Upper lobe of left lung (tissue), 4 donors: ENCODE results near the gene NDUFV3.
A peak's percentile ranks its signal among the peaks of the same experiment; 100 is the strongest.

ENCODE experiments used
- POLR2A ChIP-seq, 4 donors: fragments of 450-650 bp; IDR thresholded peaks; one replicate each; pipeline ENCODE4 v1.5.1; 2016 to 2017; ENCODE audit warnings: antibody characterized with exemption in 4 of 4, mild to moderate bottlenecking in 2 of 4
- POLR2AphosphoS5 ChIP-seq, 2 donors: sonication (generic); formaldehyde crosslinking; IDR thresholded peaks; one replicate each; pipeline ENCODE4 v1.5.1; 2017; ENCODE audit warnings: antibody characterized with exemption in 2 of 2
- TF ChIP-seq, protein P1 (sequence below), 6 experiments: fragments of 450-650 bp in 4 of 6; fragments of 200-600 bp in 2 of 6; sonication (generic) in 2 of 6; IDR thresholded peaks; one replicate each; pipeline ENCODE4 v1.5.1; 2016 to 2019; ENCODE audit warnings: antibody characterized with exemption in 6 of 6

DNA sequence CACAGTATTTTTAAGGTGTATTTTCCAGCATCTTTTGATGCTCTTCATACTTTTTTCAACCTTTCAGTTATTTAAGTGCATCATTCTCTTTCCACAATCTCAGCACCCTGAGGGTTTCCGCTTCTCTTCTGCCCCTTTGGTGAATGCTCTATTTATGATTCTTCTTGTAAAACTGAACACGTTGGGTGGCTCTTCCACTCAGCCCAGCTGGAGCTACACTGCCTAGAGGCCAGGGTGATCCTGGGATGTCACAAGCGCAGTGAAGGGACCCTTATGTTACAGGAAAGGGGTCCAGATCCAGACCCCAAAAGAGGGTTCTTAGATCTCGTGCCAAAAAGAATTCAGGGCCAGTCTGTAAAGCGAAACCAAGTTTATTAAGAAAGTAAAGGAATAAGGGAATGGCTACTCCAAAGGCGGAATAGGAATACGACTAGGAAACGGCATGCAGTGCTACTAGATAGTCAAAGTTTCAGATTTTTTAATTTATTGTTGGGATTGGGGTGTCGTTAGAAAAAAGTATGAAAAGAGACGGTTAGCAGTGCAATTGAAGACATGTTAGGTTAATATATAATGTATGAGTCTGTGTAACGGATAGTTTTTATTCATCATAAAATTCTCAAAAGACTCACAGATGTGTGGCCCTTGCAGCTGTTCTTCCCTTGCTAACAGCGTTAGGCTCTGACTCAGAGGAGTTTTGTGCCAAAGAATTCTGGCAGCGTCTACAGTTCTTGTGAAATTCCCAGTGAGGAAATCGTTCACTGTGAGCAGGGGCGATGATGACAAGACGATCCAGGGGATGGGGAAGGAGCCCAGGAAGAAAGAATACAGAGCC is 46.7 kb downstream of the NDUFV3 start:
- TF ChIP-seq POLR2A (IDR thresholded peaks at IDR 0.05) = no peak
- TF ChIP-seq, protein P1, sequence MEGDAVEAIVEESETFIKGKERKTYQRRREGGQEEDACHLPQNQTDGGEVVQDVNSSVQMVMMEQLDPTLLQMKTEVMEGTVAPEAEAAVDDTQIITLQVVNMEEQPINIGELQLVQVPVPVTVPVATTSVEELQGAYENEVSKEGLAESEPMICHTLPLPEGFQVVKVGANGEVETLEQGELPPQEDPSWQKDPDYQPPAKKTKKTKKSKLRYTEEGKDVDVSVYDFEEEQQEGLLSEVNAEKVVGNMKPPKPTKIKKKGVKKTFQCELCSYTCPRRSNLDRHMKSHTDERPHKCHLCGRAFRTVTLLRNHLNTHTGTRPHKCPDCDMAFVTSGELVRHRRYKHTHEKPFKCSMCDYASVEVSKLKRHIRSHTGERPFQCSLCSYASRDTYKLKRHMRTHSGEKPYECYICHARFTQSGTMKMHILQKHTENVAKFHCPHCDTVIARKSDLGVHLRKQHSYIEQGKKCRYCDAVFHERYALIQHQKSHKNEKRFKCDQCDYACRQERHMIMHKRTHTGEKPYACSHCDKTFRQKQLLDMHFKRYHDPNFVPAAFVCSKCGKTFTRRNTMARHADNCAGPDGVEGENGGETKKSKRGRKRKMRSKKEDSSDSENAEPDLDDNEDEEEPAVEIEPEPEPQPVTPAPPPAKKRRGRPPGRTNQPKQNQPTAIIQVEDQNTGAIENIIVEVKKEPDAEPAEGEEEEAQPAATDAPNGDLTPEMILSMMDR (IDR thresholded peaks at IDR 0.05) = no peak
- TF ChIP-seq POLR2AphosphoS5 (IDR thresholded peaks at IDR 0.05) = peak in 1 of 2 donors; percentile 45
